HG03064 (cell line): Measurements from ENCODE around the gene GMCL1.
"Not testable (repeated sequence)": the region's sequence is repeated elsewhere in the genome, so short reads cannot be mapped to it uniquely, and the experiment has no call there.

Experiments
- ATAC-seq: cut with Tn5 transposase; IDR thresholded peaks from one replicate; pipeline ENCODE4 v1.9.1; 2021; ENCODE audit warnings: low read depth; ENCODE audit not compliant: unreplicated experiment

The GMCL1 gene

GRCh38 chr2:69847068-69847828 is 17.8 kb downstream of the GMCL1 start:
- ATAC-seq = no peak

GRCh38 chr2:69848186-69848790 is 18.8 kb downstream of the GMCL1 start:
- ATAC-seq = no peak

GRCh38 chr2:69858261-69858660 is 28.8 kb downstream of the GMCL1 start:
- ATAC-seq = no peak

- no peak for ATAC-seq
Measured at GRCh38 chr2:69863298-69863697, 33.8 kb downstream of the GMCL1 start.

- no peak for ATAC-seq
Measured at GRCh38 chr2:69888451-69888850, 59.0 kb downstream of the GMCL1 start.

- no peak for ATAC-seq
Measured at GRCh38 chr2:69889302-69889701, 59.8 kb downstream of the GMCL1 start.

GRCh38 chr2:69890881-69891280 is 61.4 kb downstream of the GMCL1 start:
- no peak for ATAC-seq

GRCh38 chr2:69892838-69893424 is 63.5 kb downstream of the GMCL1 start:
- not testable (repeated sequence) for ATAC-seq

GRCh38 chr2:69893684-69894551 is 64.5 kb downstream of the GMCL1 start, which contains the start of gene SNRNP27:
Gene SNRNP27 (plus strand): TSS chr2:69893956. CDS start chr2:69893985, 29 bp downstream.
- peak; percentile 46 for ATAC-seq

GRCh38 chr2:69894737-69895136 is 65.3 kb downstream of the GMCL1 start:
- ATAC-seq = not testable (repeated sequence)

GRCh38 chr2:69902213-69902922 is 72.9 kb downstream of the GMCL1 start:
- ATAC-seq = no peak

- ATAC-seq = no peak
Measured at GRCh38 chr2:69907216-69907615, 77.8 kb downstream of the GMCL1 start.

- ATAC-seq = no peak
Measured at GRCh38 chr2:69911985-69912563, 82.6 kb downstream of the GMCL1 start.

GRCh38 chr2:69914164-69914949 is 84.9 kb downstream of the GMCL1 start:
- peak; percentile 82 for ATAC-seq

GRCh38 chr2:69914950-69915945 is 85.8 kb downstream of the GMCL1 start, which contains the start of gene MXD1:
Gene MXD1 (plus strand): TSS chr2:69915109. CDS start chr2:69915331, 222 bp downstream.
- no peak for ATAC-seq

- ATAC-seq = no peak
Measured at GRCh38 chr2:69916106-69916505, 86.6 kb downstream of the GMCL1 start.

- no peak for ATAC-seq
Measured at GRCh38 chr2:69917852-69918251, 88.4 kb downstream of the GMCL1 start.

- ATAC-seq = no peak
Measured at GRCh38 chr2:69918401-69918800, 88.9 kb downstream of the GMCL1 start.
